Gastroesophageal sphincter (tissue), 4 donors: ENCODE data around the gene PLOD3. TPM values are rescaled to one million over a fixed set of nuclear protein-coding genes. Genes with fewer than 3 reads are reported as not detected.

Source experiments
- ATAC-seq: fragments of 150-250 bp; one replicate; pipeline ENCODE4 v1.9.1; 2016; ENCODE audit warnings: mild to moderate bottlenecking, moderate library complexity
- H3K27ac ChIP-seq, 4 donors: fragments of 200-600 bp; sonication (generic) in 3 of 4; 1 replicate in 3 of 4; 2 replicates in 1 of 4; pipeline ENCODE4 v1.5.1; 2016 to 2019
- H3K27me3 ChIP-seq: fragments of 200-600 bp; sonication (generic); one replicate; pipeline ENCODE4 v1.5.1; 2019
- H3K36me3 ChIP-seq, 2 donors: fragments of 200-600 bp; sonication (generic); one replicate each; pipeline ENCODE4 v1.5.1; 2019; ENCODE audit warnings: control low read depth in 1 of 2
- H3K4me1 ChIP-seq, 3 donors: fragments of 200-600 bp; sonication (generic); 1 replicate in 2 of 3; 2 replicates in 1 of 3; pipeline ENCODE4 v1.5.1; 2016 to 2019; ENCODE audit warnings: control low read depth in 2 of 3
- H3K4me3 ChIP-seq, 2 donors: fragments of 200-600 bp; sonication (generic); one replicate each; pipeline ENCODE4 v1.5.1; 2019; ENCODE audit warnings: mild to moderate bottlenecking in 1 of 2, moderate library complexity in 1 of 2
- H3K9me3 ChIP-seq, 3 donors: fragments of 200-600 bp; sonication (generic); one replicate each; pipeline ENCODE4 v1.5.1; 2017 to 2019; ENCODE audit warnings: control low read depth in 2 of 3
- EP300 ChIP-seq: sonication (generic); formaldehyde crosslinking; IDR thresholded peaks from one replicate; pipeline ENCODE4 v1.6.1; 2017; ENCODE audit warnings: antibody characterized with exemption, mild to moderate bottlenecking
- POLR2A ChIP-seq, 2 donors: fragments of 450-650 bp; IDR thresholded peaks; one replicate each; pipeline ENCODE4 v1.6.1; 2017; ENCODE audit warnings: antibody characterized with exemption in 2 of 2, mild to moderate bottlenecking in 2 of 2, moderate library complexity in 1 of 2
- POLR2AphosphoS5 ChIP-seq: sonication (generic); formaldehyde crosslinking; IDR thresholded peaks from one replicate; pipeline ENCODE4 v1.6.1; 2017; ENCODE audit warnings: antibody characterized with exemption
- WGBS, 2 donors: methylation state at CpG; one replicate each; pipeline ENCODE4 v1.1.5; 2018; ENCODE audit warnings: low coverage in 1 of 2; 5-methylcytosine and 5-hydroxymethylcytosine counted together
- total RNA-seq, 4 donors: library from RNA; depleted of rRNA; stranded (reverse); fragments of >200 nt; gene quantifications; one replicate each; pipeline ENCODE4 v1.1.0, GENCODE V29; 2016
- TF ChIP-seq, protein P1 (sequence below), 4 experiments: fragments of 200-600 bp in 2 of 4; fragments of 450-650 bp in 2 of 4; sonication (generic) in 1 of 4; IDR thresholded peaks; one replicate each; pipeline ENCODE4 v1.5.1; 2017 to 2019; ENCODE audit warnings: antibody characterized with exemption in 4 of 4, mild to moderate bottlenecking in 2 of 4, moderate library complexity in 2 of 4

The PLOD3 gene
- total RNA-seq, 4 donors from 2014 or later: 35.0 to 51.3 (median 43.6) TPM

DNA sequence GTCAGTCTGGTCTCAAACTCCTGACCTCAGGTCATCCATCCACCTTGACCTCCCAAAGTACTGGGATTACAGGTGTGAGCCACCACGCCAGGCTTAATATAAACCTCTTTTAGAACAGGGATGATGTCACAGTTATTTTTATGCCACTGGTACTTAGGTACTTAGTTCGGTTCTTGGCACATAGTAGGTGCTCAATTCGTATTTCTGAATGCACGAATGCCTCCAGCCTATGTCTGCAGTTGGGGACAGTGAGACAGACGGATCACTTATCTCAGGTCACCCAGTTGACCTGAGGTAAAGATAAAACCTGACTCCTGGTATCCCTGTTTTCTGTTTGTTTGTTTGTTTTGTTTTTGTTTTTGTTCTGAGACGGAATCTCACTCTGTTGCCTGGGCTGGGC is 31.2 kb downstream of the PLOD3 start:
- H3K9me3 ChIP-seq: no peaks in the 10 kb centered on the region
- no peak overlapping the region for H3K27ac ChIP-seq
- ATAC-seq: no peak
- no peaks in the 10 kb centered on the region for H3K4me1 ChIP-seq
- no peaks in the 10 kb centered on the region for H3K36me3 ChIP-seq
- 41 to 43% methylated on average over 4 to 6 of the region's 6 CpGs for WGBS, 2 donors
- H3K27me3 ChIP-seq: peaks cover 70% of the 10 kb centered on the region
- no peak overlapping the region for H3K4me3 ChIP-seq
- TF ChIP-seq, protein P1, sequence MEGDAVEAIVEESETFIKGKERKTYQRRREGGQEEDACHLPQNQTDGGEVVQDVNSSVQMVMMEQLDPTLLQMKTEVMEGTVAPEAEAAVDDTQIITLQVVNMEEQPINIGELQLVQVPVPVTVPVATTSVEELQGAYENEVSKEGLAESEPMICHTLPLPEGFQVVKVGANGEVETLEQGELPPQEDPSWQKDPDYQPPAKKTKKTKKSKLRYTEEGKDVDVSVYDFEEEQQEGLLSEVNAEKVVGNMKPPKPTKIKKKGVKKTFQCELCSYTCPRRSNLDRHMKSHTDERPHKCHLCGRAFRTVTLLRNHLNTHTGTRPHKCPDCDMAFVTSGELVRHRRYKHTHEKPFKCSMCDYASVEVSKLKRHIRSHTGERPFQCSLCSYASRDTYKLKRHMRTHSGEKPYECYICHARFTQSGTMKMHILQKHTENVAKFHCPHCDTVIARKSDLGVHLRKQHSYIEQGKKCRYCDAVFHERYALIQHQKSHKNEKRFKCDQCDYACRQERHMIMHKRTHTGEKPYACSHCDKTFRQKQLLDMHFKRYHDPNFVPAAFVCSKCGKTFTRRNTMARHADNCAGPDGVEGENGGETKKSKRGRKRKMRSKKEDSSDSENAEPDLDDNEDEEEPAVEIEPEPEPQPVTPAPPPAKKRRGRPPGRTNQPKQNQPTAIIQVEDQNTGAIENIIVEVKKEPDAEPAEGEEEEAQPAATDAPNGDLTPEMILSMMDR (IDR thresholded peaks at IDR 0.05): no peak
- TF ChIP-seq EP300: no peak
- TF ChIP-seq POLR2AphosphoS5: no peak
- TF ChIP-seq POLR2A (IDR thresholded peaks at IDR 0.05): no peak

DNA sequence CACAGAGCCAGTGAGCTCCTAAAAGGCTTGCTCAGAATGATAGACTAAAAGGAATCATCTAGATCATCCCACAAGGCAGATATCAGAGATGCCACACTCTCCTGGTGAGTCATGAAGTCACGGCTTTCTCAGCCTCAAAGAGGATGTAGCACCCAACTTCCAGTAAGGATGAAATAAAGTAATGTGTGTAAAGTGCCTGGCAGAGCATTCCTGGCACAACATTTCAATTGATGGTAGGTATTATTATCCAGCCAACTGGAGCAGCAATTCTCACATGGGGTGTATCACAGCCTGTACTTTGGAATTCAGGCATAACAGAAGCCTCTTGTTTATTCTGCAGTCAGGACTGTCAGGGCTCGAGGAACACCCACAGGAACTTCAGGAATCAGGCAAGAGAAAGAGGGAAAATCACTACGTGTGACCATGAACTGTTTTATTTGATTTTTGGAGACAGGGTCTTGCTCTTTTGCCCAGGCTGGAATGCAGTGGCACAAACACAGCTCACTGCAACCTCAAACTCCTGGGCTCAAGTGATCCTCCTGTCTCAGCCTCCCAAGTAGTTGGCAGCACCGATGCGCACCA is 32.0 kb downstream of the PLOD3 start:
- TF ChIP-seq POLR2AphosphoS5: no peak
- TF ChIP-seq, protein P1 (IDR thresholded peaks at IDR 0.05): no peak
- H3K27me3 ChIP-seq: peaks cover 78% of the 10 kb centered on the region
- no peaks in the 10 kb centered on the region for H3K36me3 ChIP-seq
- ATAC-seq: no peak
- H3K9me3 ChIP-seq: no peaks in the 10 kb centered on the region
- H3K4me3 ChIP-seq: no peak overlapping the region
- WGBS, 2 donors: 26 to 37% methylated on average over 3 to 5 of the region's 5 CpGs
- H3K4me1 ChIP-seq: peaks cover 0 to 2% (median 0%) of the 10 kb centered on the region in 3 donors
- no peak overlapping the region for H3K27ac ChIP-seq

DNA sequence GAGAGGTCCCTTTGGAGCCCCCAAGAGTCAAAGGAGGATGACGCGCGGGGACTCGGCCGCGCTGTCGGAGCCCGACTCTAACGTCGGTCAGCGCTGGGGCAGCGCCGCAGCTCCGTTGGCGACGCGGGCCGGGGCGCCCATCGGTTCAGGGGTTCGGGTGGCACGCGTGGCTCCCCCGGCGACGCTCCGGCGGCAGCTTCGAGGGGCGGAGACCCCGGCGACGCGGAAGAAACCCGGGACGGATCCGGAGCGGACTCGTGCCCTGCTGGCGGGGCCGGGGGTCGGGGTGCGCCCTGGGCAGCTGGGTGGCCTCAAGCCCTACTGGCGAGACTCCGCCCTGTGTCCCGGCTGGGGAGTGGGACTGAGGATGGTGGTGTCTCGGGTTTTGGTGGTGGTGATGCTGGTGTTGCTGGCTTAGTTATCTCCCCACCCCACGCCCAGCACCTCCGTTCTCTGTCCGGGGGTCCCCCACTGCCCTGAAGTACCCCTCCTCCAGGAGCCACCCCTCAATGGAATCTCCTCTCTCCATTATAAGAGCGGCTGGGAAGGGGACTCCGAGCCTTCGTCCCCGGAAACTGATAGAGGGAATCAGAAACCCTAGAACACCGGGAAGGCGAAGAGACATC is 37.1 kb downstream of the PLOD3 start, which contains the start of gene NAT16:
Gene NAT16, minus strand, starts transcription at position 164 of the 626 bp plus-strand sequence. CDS start 5,486 bp downstream, outside the sequence.
- Histone ChIP-seq H3K4me1 (peaks cover 0 to 19% (median 5%) of the 10 kb centered on the region in 3 donors), H3K4me3 (no peak within 1 kb of the TSS), H3K36me3 (no peaks in the 10 kb centered on the region), H3K9me3 (no peaks in the 10 kb centered on the region), H3K27me3 (peaks cover 99% of the 10 kb centered on the region), H3K27ac (no peak within 1 kb of the TSS)
- ATAC-seq: no peak
- 22% methylated on average over 2 of the region's 56 CpGs; no CpG with 5 or more reads in 1 of the 2 donors for WGBS, 2 donors
- TF ChIP-seq EP300 (no peak), POLR2A (IDR thresholded peaks at IDR 0.05) (no peak), POLR2AphosphoS5 (no peak)
- TF ChIP-seq, protein P1 (IDR thresholded peaks at IDR 0.05): no peak

DNA sequence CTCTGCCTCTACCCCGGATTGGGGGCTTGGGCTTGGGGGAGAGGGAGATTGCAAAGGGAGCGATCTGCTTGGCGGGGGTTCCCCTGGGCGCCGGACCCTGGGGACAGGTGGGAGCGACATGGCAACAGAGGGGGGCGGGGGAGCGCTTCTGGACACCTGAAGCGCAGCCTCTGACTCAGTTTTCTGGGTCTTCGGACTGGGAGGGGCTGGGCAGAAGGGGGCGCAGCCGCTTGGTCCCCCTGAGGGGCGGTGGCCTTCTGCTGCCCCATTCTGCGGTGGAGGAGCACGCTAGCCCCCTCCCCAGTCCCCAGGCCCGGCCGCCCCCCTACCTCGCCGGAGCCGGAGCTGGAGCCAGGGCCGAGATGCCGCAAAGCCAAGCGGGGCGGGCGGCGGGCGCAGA is 37.7 kb downstream of the PLOD3 start:
- no peaks in the 10 kb centered on the region for H3K9me3 ChIP-seq
- H3K27me3 ChIP-seq: peaks cover 100% of the 10 kb centered on the region
- whole genome bisulfite sequencing, 2 donors: 0% methylated on average over 8 of the region's 27 CpGs; no CpG with 5 or more reads in 1 of the 2 donors
- no peak overlapping the region for H3K27ac ChIP-seq
- TF ChIP-seq EP300 (no peak), POLR2AphosphoS5 (no peak), POLR2A (IDR thresholded peaks at IDR 0.05) (no peak)
- TF ChIP-seq, protein P1 (IDR thresholded peaks at IDR 0.05): no peak
- no peak overlapping the region for H3K4me3 ChIP-seq
- ATAC-seq: no peak
- H3K4me1 ChIP-seq: peaks cover 0 to 19% (median 5%) of the 10 kb centered on the region in 3 donors
- no peaks in the 10 kb centered on the region for H3K36me3 ChIP-seq

DNA sequence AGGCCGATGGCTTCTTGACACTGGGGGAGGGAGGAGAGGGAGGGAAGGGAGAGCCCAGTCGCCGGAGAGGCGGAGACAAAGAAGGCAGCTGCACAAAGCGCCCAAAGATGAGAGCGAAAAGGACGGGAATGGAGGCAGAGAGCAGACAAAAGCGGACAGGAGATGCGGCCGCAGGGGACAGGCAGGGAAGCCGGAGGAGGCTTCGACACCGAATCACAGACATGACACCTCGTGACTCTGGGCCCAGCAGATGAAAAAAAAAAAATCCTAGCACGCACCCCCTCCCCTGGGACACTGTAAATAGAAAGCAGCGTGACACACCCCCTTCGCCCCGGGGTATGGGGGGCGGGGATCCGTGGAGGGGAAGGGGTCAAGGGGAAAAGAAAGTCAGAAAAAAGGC is 38.3 kb downstream of the PLOD3 start:
- 1 to 2% methylated on average over 12 to 17 of the region's 20 CpGs for WGBS, 2 donors
- H3K27me3 ChIP-seq: peaks cover 100% of the 10 kb centered on the region

More for the DNA sequence above, 38.3 kb downstream of the PLOD3 start:
- no peak overlapping the region for H3K27ac ChIP-seq
- peaks cover 0 to 19% (median 5%) of the 10 kb centered on the region in 3 donors for H3K4me1 ChIP-seq
- H3K36me3 ChIP-seq: no peaks in the 10 kb centered on the region
- H3K9me3 ChIP-seq: no peaks in the 10 kb centered on the region
- no peak for ATAC-seq
- no peak overlapping the region for H3K4me3 ChIP-seq
- no peak for TF ChIP-seq EP300
- no peak for TF ChIP-seq POLR2AphosphoS5
- TF ChIP-seq POLR2A (IDR thresholded peaks at IDR 0.05): no peak
- TF ChIP-seq, protein P1 (IDR thresholded peaks at IDR 0.05): no peak
